Stimulated activated CD4-positive, alpha-beta T cell treated with anti-CD3 and anti-CD28 coated beads, Interleukin-2, amount 100 ng/mL, for 4 hours (primary cell): ENCODE results near the gene BCL2L1.
"Not testable (repeated sequence)": the region's sequence is repeated elsewhere in the genome, so short reads cannot be mapped to it uniquely, and the experiment has no call there.

Experiments
- DNase-seq: peaks from one replicate; pipeline ENCODE4 v3.0.0-alpha.2; 2020; ENCODE audit warnings: low read depth

BCL2L1 gene

DNA sequence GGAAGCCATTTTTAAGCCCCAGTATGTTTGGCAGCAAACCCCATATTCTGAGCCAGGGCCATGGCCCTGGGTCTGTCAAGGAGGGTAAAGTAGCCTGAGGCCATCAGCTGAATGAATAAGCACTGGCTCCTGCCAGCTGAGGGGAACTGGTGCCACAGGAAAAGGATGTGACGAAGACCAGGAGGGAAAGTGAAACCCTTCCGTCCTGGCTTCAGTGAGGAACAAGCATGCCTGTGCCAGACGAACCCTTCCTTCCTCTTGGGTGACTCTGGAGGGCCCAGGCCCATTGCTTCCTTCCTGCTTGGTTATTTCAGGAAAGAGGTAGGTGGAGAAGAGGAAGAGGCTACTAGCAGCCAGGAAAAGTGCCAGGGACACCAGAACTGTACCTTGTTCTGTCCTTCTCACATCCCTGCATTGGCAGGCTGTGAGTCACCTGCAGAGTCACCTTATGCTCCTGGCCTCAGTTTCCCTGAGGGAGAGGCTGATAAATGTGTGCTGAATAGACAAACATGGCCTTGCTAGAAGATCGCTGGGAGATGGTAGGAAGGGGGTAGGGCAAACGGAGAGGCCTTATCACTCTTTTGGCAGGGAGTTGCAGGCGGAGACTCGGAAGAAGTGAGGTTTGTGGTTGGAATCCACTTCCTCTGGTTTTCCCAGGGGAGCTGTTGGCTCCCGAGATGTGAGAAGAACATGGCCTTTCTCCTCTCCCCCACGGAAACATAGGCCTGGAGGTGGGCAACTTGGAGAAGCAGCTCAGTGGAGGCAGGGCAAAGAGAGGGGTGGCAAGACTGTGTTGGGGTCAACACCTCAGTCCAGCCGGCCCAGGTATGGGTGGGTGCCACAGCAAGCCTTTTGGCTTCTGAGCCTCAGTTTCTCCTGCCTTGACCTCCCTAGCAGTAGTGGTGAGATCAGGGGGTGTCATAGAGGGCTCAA lies 47.5 kb downstream of the BCL2L1 start:
- peak; percentile 60 for DNase-seq

- no peak for DNase-seq
Measured at GRCh38 chr20:31673943-31674463, 48.7 kb downstream of the BCL2L1 start.

DNA sequence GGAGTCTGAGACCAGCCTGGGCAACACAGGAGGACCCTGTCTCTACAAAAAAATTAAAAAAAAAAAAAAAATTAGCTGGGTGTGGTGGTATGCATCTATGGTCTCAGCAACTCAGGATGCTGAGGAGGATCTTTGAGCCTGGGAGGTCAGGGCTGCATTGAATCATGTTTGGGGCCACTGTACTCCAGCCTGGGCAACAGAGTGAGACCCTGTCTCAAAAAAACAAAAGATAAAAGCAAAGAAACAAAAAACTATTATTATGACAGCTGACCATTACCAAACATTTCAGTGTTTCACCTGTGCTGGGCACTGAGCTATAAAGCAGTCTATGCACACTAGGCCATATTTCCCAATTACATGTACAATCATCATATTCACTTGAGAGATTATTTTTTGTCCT lies 49.2 kb downstream of the BCL2L1 start:
- DNase-seq: no peak

DNA sequence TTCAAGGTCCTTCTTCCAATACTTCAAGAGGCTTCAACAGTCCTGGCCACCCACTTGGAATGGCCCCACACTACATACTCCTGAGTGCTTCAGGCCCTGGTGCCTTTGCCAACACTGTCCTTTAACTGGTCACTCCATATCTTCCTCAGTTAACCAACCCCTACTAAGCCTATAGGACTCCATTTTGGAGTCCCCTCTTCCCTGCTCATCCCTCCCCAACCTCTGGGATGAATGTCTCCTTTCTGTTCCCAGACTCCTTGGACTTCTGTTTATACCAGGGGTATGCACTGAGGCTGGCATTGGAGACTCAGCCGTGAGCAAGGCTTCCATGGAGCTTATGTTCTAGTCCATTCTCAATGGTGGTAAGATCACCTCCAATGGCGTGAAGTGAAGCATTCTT lies 51.3 kb downstream of the BCL2L1 start:
- DNase-seq: no peak

DNA sequence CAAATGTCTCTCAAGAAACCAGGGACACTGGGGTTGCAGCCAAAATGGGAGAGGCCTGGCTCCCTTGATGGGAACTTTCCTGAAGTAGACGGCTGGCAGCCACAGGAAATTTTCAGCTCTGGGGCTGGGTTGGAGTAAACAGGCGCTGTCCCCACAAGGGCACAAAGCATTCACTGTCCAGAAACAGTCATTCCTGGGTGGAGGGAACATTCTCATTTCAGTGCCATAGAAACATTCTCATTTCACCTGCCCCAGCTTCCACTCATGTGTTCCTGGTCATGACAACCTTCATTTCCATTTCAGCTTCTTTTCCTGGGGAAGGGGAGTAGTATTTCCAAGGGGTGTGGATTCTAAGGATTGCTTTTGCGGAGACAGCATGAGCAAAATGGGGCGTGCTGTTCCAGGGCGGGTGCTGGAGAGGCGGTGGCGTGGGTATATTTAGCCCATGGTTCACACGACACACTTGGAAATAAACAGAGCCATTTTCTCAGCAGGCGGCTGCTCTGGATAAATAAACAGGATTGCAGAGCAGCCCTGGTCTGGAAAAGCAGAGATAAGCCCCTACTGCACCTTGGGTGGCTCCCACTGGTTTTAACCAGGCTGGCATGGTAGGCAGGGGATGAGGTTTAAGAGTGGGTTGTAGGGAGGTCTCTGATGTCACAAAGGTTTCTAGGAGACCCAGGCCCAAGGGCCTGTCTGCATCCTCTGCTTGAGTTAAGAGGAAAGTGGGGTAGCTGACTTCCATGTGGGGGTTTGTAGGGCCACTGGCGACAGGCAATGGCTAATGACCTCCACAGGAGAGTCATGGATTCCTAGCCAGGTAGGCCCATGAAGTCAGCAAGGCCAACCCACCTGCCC lies 52.1 kb downstream of the BCL2L1 start:
- no peak for DNase-seq

DNA sequence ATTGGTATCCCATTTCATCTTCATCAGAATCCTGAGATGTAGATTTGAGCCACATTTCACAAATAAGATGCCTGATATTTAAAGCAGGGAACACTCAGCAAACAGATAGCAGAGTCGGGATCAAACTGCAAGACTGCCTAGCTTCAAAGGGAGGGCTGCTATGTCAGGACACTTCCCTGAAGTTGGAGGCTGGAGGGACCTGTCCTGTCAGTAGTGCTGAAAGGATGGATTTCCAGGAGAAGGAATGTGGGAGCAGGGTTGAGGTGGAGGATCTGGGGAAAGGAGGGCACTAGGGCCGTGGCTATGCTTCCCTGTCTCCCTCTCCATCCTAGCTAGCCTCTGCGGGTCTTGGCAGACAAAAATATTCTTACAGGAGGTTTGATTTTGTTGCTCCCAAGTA lies 52.8 kb downstream of the BCL2L1 start:
- no peak for DNase-seq

- DNase-seq: not testable (repeated sequence)
Measured at GRCh38 chr20:31668944-31669343, 53.7 kb downstream of the BCL2L1 start.

- DNase-seq: no peak
Measured at GRCh38 chr20:31667315-31668285, 55.1 kb downstream of the BCL2L1 start.

DNA sequence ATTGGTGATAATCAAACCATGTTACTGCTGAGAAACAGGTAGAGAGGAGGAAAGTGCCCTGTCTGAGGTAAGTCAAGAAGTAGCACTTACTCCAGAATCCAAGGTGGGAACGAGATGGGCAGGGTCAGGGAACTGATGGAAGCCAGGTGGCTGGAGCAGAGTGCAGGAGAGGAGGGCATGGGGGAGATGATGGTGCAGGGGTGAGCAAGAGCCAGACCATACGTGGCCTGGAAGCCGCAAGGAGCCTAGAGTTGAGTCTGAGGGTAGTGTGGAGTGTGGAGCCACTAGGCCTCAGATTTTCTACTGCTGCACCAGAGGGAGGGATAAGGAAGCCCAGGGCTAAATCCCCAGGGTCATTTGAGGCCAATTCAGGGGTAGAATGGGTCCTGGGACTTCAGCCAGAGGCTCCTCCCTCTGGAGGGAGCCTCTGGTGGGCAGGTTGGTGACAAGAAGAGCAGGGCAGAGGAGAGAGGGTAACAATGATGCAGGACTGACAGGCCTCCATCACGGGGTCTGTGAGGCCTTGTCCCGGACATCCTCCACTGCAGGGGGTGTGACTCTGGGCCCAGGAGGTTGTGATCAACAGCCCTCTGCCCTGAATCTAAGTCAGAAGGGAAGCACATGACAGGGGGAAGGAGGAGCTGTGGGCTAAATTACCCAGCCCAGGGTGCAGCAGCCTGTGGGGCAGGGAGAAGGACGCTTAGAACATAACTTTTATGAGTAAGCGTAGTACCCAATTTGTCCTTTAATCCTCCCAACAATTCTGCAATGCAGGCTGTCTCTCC lies 56.2 kb downstream of the BCL2L1 start:
- no peak for DNase-seq

GRCh38 chr20:31665753-31666152 lies 56.9 kb downstream of the BCL2L1 start:
- DNase-seq: no peak

DNA sequence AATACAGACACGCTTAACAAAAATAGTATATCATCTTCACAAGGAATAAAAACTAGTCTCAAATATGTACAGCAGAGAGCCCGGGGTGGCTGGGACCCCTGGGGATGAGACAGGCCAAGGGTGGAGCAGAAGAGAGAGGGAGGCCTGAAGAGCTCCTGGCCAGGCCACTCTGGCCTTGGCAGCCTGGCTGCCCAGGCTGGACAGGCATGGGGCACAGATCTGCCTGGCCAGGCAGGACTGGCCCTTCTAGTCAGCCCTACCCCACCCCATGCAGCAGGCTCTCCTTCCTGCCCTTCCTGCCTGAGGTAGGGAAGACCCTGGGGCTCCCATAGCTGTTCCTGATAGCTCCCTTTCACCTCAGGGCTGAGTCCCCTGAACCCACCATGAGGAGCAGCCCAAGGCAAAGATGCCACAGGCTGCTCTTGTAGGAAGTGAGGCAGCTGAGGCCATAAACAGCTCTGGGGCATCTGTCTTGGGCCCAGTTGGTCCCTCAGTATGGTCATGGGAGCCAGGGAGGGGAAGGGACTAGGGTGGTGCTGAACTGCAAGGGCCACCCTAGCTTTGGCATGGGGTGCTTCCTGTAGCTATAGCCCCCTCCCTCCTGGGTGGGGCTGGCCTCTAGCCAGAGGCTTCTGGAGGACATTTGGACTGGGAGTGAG lies 57.8 kb downstream of the BCL2L1 start:
- no peak for DNase-seq

DNA sequence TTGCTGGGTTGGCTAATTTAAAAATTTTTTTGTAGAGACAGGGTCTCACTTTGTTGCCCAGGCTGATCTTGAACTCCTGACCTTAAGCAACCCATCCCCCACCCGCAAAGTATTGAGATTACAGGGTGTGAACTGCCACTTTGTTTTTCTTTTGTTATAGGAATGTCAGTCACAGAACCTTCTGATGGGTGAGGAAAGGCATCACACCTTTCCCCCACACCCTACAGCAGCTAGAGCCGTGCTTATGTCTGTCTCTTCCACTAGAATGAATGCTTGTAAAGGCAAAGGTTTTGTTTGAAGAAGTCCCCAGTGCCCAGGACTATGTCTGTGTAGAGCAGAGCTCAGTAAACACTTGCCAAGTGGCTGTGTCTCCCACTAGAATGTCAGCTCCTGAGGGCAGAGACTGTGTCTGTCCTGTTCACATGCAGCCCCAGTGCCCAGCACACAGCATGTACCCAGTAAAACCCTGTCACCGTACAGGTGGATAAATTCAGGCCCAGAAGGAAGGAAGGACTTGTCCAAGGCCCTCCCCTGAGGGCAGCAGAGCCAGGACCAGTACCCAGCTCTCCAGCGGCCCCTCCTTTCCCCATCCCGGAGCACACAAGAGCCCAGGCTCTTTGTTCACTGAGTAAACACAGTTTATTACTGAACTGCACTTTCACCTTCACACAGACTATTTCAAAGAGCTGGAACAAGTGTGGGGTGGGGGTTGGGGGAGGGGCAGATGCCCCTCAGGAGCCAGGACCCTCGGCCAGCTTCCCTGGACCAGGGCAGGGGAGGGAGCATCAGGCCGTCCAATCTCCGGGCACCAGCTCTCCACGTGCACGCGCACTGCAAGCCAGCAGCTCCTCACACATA lies 58.6 kb downstream of the BCL2L1 start:
- DNase-seq: no peak

DNA sequence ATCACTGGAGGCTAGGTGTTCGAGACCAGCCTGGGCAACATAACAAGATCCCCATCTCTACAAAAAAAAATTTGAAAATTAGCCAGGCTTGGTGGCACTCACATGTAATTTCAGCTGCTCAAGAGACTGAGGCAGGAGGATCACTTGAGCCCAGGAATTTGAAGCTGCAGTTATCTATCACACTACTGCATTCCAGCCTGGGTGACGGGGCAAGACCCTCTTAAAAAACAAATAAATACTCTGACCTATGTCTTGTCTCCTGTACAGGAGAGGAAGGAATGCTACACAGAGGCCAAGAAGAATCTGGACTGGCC lies 59.2 kb downstream of the BCL2L1 start:
- DNase-seq: no peak

GRCh38 chr20:31662372-31662854 lies 60.3 kb downstream of the BCL2L1 start:
- no peak for DNase-seq

DNA sequence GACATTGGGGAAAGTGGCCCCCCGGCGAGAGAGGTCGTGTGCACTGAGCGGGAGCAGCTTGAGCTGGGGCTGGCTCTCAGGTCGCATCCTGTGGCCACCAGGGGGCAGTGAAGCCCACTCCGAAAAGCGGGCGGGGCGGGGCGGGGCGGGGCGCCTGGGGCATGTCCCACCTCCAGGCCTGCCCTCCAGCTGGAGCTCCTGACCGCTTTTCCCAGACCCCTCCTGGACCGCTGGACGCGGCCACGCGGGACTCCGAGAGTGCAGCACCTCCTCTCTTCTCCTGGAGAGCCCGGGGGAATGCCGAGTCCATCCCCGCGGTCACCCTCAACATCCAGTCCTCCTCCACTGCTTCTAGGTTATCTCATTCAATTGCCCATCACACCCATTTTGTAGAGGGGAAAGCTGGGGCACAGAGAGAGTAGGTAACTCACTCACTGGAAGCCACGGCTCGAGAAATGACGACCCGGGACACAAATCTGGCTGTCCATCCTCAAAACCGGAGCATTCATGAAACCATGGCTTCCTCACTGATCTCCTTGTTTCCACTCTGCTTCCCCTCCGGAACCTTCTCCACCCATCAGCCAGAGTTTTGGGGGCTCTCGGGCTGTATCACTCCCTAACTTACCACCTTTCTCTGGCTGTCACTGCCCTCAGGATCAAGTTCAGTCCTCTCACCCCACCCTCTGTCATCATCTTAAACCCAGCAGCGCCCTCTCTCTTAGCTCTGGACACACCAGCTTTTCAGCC lies 60.9 kb downstream of the BCL2L1 start:
- peak; percentile 60 for DNase-seq

DNA sequence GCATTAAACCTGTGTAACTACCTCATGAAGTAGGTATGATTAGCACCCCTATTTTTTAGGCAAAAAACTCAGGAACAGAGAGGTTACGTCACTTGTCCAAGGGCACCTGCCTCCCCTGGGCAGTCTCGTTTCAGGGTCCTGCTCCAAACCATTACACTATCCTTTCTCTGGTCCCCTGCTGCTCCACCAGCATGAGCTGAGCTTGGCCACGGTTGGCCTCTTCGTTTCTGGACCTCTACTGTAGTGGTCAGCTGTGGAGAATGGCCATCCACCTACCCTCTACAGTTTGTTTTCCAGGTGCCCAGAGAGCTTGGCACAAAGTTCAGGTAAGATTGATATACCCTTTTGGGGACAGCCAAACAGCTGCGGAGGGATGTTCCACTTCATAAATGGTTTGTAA lies 68.1 kb downstream of the BCL2L1 start:
- DNase-seq: no peak

DNA sequence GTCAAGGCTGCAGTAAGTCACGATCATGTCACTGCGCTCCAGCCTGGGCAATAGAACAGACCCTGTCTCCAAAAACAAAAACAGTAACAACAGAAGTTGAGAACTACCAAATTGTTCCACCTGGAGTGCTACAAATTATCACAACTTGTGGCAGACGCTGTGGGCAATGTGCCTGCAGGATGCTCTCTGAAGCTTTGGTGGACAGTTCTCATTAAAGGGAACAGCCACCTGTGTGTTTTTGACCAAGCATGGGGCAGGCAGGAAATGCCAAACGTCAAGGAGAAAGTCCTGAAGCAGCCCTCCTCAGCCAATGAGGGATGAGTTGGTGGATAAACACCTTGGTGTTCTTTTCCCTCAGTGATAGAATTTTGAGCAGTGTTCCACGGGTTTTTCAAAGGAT lies 69.1 kb downstream of the BCL2L1 start:
- no peak for DNase-seq

DNA sequence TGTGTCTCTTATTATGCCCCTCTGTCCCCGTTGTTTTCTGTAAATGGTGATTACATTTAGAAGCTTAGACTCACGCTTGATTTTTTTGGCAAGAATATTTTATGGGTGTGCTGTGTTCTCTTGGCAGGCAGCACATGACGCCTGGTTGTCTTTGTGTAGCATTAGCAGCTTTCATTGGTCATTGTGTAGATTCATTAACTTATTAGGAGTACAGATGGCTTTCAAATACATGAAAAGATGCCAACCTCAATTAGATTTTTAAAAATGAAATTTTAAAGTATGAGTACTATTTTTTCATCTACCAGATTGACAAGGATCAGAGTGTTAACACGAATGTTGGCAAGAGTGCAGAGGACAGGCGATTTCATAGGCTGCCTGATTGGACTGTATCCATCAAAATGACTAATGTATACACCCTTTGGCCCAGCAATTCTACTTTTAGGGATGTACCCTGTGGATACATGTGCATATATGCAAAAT lies 69.7 kb downstream of the BCL2L1 start:
- DNase-seq: no peak
